C4-2B (cell line): Measurements from ENCODE around the gene CCDC167.

ENCODE experiments used
- CTCF ChIP-seq: fragments of 450-650 bp; conservative IDR thresholded peaks from 2 replicates; pipeline ENCODE4 v1.5.1; 2017; ENCODE audit warnings: mild to moderate bottlenecking
- ZFX ChIP-seq: fragments of 450-650 bp; IDR thresholded peaks from 2 replicates; pipeline ENCODE4 v1.6.1; 2017

- TF ChIP-seq CTCF (no peak), ZFX (no peak)
These were observed 17.7 kb upstream of the CCDC167 start for GRCh38 chr6:37517411-37517812.
